Stimulated activated CD4-positive, alpha-beta T cell treated with anti-CD3 and anti-CD28 coated beads, Interleukin-2, amount 100 ng/mL, for 24 hours (primary cell): ENCODE results near the gene NMB.
"Not testable (repeated sequence)": the region's sequence is repeated elsewhere in the genome, so short reads cannot be mapped to it uniquely, and the experiment has no call there.

Experiments
- DNase-seq, 2 donors: peaks; one replicate each; pipeline ENCODE4 v3.0.0-alpha.2; 2020

Gene NMB

DNA sequence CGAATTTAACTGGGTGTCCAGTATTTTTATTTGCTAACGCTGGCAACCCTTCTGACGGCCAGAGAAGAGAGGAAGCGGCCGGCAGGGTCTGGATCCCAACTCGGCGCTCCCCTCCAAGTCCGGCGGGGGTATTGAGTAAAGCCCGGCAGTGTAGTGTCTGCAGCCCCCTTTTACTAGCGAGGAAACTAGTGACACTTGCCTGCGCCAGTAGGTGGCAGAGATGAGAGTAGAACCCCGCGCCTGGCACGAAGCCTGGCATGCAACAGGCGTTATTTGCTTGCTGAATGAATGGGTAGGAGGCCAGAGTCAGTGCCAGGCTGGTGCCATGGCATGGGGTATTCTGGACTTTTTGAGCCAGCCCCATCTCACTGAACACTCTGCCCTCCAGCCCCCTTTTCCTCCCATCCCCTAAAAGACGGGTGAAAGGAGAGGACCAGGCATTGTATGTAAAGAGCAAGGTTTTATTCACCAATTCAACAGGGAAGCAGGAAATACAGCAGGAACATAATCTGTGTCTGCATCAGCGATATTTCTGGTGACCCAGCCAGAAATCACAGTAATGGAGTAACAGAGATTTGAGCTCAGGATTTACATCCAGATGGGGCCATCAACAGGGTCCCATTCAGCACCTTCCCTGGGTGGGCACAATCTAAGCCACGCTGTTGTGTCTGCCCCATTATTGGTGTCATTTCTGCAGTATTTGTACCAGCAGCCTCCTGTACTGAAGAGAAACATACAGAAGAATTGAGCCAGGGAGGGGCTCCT lies 3.1 kb downstream of the NMB start:
- peak; percentile 77 to 79 for DNase-seq

DNA sequence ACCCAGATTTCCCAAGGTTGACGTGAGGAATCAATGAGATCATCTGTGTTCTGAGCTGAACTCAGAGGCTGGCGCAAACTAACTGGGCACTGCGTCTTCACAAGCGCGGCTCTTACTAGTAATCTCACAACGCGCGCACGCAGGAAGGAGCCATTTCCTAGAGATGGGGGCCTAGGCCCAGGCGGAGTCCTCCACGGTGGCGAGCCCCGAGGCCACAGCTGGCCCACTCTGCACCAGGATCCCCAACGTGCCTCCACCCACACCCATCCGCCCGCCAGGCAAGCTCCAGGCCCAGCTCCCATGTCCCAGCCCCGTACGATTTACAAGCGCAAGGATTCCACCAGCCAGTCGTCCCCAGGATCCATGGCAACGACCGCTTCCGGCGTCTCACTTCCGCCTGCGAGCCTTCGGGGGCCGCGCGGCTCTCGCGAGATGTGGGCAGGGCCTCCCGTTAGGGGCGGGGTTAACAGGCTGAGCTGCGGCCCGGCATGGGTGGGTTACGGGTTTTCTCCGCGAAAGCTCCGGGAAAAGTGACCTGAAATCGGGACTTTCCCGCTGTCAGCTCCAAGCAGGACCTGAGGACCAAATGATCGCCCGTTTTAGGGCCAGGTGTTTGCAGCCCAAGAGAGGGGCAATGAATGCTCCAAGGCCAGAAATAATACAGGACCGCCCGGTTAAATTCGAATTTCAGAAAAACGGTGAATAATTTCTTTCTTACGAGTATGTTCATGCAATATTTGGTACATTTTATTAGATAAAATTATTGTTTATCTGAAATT lies 3.9 kb downstream of the NMB start, which contains the start of gene WDR73:
WDR73 (minus strand) TSS at position 374 of the 779 bp plus-strand sequence; CDS start at position 365, 9 bp downstream.
- peak; percentile 98 to 99 for DNase-seq

DNA sequence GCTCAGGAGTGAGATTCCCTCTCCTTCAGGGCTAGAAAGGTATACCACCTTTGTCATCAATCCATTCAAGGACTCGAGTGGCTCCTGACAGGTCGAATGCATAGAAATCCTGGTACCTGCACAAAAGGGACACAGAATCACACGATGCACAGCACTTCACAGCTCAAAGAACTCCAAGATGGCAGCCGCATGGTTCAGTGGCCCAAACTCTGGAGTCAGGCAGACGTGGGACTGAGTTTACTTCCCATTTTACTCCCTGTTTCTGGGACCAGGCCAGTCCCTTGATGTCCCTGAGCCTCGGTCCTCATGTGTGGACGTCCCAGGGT lies 4.5 kb downstream of the NMB start:
- DNase-seq, result no peak

DNA sequence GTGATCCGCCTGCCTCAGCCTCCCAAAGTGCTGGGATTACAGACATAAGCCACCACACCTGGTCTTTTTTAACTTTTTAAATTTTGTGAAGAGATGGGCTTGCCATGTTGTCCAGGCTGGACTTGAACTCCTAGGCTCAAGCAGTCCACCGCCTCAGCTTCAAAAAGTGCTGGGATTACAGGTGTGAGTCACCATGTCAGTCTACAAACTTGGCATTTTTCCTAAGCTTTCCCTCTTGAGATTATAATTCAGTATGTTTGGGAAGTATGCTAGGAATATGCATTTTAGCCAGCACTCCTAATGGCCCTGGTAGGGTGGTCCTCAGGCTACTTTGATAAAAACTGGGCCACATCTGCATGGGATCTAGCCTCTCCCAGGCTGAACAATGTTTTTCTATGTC lies 8.3 kb downstream of the NMB start:
- no peak for DNase-seq

DNA sequence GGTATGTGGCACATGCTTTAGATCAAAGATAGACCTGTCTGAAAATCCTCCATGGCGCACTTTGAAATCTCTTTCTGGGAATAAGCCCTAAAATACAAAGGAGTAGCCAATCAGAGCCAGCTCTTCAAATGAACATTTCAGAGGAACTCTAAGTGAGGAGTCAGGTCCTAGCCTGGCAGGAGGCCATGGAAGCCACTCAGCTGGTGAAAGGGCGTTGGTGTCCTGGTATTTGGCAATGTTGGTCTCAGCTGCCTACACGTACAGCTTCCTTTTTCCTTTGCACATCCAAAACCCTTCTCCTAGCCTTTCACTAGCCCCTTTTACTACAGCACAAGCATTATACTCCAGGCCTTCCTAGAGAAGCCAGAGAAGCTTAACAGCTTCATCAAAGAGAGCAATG lies 9.5 kb downstream of the NMB start:
- DNase-seq, result no peak

DNA sequence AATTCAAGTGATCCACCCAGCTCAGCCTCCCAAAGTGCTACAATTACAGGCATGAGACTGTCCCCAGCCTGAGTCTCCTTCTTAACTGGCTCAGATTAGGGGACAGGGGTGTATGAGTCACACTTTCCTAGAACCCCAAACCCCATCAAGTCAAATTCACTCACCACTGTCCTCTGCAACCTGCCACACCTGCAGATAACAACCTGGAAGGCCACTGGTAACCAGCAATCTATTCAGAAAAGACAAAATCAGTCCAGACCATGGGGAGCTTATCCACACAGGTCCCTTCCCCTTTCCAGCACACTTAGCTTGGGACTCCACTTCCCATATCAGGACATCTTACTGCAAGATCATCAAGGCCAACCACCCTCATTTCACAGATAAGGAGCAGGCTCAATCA lies 10.3 kb downstream of the NMB start:
- DNase-seq, result no peak

DNA sequence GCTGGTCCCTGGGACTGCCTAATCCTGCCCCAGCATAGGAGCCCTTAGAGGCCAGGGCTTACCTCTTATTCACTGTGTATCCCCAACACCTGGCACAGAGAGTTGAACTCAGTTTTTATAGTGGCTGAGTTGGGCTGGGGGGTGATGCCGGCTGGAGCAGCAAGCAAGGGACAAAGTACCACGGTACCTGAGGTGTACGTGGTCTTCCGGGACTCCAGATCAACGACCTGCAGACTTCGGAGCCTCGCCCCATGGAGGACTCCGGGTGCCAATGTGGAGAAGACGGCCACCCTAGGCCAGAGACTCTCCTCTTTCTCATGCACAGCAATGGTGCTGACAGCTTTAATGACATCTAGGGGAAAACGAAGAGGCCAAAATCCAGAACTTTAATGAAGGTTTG lies 12.0 kb downstream of the NMB start:
- DNase-seq, result no peak

DNA sequence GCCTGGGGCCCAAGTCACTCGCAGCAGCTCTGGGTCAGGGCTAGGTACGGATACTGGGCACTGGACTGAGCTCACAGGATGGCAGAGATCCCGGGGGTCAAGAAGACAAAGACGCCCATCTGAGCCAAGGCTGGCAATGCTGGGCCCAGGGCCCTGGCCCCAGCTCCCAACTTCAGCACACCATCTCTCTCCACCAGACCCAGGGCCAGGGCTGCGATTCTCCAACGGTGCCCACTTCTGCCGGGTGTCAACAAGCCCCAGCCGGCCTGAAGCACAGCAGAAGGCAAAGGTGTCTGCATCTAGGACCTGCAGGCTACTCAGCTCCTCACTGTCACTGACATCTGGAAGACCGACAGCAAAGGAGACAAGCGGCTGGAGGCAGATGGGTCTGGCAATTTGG lies 12.5 kb downstream of the NMB start:
- no peak for DNase-seq

DNA sequence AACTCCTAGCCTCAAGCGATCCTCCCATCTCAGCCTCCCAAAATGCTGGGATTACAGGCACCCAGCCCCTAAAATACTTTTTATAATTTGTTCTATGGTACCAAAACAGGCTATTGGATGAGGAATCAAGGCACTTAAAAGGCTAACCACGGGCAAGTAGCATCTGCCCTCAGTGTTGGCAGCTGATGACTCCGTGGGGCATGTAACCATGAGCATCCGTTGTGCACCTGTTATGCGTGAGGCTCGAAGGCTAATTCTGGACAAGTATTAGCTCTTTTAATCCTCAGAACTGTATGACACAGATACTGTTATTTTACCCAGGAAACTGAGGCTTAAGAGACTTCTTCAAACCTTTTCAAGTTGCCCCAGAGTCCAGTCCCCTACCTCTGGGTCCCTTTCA lies 14.2 kb downstream of the NMB start:
- no peak for DNase-seq

DNA sequence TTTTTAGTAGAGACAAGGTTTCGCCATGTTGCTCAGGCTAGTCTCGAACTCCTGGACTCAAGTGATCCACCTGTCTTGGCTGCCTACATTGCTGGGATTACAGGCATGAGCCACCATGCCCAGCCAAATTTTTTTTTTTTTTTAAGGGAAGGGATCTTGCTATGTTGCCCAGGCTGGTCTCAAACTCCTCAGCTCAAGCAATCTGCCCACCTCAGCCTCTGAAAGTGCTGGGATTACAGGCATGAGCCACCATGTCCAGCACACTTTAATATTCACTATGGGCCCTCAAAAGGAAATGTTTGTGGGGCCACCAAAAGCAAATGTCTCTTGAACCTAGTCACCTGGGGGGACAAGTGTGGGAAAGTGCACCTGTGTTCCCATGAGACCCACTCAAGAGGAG lies 15.4 kb downstream of the NMB start:
- DNase-seq, result not testable (repeated sequence)

DNA sequence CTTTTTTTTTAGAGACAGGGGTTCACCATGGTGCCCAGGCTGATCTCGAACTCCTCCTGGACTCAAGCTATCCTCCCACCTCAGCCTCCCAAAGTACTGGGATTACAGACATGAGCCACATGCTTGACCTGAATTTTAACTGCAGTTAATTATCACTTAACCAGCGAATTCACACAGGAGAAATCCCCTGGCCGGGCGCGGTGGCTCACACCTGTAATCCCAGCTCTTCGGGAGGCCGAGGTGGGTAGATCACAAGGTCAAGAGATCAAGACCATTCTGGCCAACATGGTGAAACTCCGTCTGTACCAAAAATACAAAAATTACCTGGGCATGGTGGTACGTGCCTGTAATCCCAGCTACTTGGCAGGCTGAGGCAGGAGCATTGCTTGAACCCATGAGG lies 16.1 kb downstream of the NMB start:
- DNase-seq, result not testable (repeated sequence)

DNA sequence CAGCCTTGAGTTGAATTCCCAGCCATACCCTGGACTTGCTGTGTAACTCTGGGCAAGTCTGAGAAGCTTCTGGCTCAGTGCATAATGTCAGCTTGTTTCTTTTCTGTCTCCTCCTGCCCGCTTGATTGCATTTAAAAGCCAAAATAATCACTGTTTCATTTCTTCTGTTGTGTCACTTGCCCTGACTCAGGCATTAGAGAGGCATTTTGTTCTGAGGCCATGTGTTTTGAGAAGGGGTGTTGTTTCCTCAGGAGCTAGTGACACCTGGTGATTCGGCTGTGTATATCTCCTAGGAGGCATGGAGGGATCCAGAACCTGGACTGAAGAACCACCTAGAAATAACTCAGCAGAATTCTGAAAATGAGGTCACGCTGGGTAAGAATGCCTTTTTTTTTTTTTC lies 19.9 kb downstream of the NMB start:
- no peak for DNase-seq

DNA sequence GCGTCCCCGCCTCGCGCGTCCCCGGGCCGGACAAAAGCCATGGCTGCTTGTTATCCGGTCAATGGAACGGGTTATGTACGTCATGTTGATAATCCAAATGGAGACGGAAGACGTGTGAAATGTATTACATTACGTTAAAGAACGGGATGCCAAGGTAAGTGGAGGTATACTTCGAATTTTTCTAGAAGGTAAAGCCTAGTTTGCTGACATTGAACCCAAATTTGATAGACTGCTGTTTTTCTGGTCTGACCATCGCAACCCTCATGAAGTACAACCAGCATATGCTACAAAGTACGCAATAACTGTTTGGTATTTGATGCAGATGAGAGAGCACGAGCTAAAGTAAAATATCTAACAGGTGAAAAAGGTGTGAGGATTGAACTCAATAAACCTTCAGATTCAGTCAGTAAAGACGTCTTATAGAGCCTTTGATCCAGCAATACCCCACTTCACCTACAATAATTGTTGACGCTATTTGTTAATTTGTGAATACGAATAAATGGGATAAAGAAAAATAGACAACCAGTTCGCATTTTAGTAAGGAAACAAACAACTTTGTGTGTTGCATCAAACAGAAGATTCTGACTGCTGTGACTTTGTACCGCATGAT lies 23.7 kb downstream of the NMB start:
- no peak for DNase-seq

DNA sequence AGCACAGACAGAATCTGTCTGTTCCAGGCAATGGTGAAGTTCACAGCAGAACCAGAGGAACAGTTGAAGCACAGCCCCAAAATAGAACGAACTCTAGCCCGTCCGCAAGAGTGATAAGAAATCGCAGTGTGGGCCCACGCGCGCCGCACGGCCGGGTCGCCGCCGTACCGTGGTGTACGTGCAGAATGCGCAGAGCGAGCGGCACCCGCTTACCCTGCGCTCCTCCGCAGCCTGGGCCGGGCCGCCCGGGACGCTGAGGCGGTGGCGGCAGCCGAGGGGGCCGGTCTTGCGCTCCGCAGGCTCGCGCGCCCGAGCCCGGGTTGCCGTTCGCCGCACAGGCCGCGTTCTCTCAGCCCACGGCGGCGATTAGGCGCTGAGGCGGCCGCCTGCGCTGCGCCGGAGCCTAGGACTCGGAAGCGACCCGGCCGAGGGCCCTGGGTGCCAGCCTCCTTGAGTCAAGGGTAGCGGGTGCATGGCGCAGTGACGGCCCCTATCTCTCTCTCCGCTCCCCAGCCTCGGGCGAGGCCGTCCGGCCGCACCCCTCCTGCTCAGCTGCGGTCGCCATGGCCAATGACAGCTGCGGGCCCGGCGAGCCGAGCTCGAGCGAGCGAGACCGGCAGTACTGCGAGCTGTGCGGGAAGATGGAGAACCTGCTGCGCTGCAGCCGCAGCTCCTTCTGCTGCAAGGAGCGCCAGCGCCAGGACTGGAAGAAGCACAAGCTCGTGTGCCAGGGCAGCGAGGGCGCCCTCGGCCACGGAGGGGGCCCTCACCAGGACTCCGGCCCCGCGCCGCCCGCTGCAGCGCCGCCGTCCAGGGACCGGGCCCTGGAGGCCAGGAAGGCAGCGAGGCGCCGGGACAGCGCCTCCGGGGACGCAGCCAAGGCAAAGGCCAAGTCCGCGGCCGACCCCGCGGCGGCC lies 24.4 kb downstream of the NMB start:
- DNase-seq, result peak; percentile 76 to 78

DNA sequence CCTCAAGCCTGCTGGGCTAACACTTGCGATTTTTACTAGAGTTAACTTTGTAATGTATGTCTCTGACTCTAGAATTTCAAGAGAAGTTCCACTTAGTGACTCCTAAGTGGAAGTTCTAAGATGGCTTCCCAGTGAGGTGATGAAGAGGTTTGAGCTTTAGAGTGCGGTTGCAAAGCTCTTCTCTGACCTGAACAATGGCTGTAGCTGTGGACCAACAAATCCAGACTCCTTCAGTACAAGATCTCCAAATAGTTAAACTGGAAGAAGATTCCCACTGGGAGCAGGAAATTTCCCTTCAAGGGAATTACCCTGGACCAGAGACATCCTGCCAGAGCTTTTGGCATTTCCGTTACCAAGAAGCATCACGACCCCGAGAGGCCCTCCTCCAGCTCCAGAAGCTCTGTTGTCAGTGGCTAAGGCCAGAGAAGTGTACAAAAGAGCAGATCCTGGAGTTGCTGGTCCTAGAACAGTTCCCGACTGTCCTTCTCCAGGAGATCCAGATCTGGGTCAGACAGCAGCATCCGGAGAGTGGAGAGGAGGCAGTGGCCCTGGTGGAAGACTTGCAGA lies 26.2 kb downstream of the NMB start:
- no peak for DNase-seq

DNA sequence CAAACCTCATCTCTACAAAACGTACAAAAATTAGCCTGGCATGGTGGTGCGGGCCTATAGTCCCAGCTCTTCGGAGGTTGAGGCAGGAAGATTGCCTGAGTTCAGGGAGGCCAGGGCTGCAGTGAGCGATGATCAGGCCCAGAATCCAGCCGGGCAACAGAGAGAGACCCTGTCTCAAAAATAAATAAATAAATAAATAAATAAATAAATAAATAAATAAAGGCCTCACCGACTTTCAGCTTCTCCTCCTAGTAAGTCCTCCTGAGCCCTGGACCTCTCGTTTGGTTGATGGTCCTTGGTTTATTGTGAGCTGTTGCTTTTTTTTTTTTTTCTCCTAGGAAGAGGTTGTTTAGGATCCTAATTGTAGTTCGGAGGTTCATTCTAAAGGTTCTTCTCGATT lies 29.0 kb downstream of the NMB start:
- no peak for DNase-seq

DNA sequence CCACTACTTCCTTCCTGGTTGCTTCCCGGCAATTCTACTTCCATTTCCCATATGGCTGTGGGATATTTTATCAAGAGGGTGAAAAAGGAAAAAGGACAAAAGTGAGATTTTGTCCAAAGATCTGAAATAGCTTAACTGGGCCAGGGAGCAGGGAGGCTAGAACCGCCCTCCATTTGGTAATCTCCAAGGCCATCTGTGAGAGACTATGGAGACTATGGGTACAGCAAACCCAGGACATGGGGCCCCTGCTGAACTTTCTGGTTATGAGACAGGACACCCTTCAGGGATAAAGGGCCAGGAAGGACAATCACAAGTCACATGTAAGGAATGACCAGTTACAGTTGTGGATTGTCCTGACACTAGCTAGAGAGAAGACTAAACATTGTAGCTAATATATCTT lies 32.9 kb downstream of the NMB start:
- no peak for DNase-seq

DNA sequence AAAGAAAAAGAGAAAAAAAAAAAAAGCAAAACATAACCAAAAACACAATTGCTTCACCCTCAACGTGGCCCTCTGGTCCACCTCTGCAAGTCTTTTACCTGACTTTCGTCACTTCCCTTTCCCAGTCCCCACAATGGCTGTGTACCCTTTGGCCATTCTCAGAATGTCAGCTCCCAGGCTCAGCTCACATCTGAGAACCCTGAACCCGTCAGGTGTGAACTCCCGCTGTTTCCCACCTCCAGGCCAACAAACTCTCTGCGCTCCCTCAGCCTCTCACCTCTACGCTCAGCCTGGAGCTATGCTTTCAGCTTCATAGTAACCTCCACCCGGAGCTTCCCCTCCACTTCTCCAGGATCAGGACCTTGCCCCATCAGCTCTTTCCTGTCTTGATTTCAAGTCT lies 33.6 kb downstream of the NMB start:
- DNase-seq, result no peak

DNA sequence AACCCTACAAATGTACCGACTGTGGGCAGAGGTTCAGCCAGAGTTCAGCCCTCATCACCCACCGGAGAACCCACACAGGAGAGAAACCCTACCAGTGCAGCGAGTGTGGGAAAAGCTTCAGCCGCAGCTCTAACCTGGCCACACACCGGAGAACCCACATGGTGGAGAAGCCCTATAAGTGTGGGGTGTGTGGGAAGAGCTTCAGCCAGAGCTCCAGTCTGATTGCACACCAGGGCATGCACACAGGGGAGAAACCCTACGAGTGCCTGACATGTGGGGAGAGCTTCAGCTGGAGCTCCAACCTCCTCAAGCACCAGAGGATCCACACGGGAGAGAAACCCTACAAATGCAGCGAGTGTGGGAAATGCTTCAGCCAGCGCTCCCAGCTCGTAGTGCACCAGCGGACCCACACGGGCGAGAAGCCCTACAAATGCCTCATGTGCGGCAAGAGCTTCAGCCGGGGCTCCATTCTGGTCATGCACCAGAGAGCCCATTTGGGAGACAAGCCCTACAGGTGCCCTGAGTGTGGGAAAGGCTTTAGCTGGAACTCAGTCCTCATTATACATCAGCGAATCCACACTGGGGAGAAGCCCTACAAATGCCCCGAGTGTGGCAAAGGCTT lies 36.5 kb downstream of the NMB start:
- no peak for DNase-seq

DNA sequence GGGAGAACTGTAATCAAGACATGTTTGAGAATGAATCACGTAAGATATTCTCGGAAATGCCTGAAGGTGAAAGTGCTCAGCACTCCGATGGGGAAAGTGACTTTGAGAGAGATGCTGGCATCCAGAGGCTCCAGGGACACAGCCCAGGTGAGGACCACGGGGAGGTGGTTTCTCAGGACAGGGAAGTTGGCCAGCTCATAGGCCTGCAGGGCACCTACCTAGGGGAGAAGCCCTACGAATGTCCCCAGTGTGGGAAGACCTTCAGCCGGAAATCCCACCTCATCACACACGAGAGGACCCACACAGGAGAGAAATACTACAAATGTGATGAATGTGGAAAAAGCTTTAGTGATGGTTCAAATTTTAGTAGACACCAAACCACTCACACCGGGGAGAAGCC lies 37.4 kb downstream of the NMB start:
- DNase-seq, result no peak

DNA sequence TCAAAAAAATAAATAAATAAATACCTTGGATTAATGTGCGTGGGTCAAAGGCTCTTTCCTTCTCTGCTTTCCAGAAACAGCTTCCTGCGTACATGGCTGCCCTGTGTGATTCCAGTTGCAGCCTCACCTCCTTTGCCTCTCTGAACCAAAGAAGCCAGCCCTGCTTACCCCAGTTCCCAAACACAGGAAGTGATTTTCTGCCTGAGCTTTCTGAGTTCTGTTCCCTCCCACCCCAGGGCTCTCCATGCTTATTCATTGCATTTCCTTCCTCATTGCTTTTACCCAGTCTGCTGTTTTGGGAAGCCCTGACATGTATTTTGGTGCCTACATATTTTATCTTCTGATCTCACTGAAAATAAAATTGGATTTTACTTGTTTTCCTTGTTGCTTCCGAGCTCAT lies 41.8 kb downstream of the NMB start:
- no peak for DNase-seq

DNA sequence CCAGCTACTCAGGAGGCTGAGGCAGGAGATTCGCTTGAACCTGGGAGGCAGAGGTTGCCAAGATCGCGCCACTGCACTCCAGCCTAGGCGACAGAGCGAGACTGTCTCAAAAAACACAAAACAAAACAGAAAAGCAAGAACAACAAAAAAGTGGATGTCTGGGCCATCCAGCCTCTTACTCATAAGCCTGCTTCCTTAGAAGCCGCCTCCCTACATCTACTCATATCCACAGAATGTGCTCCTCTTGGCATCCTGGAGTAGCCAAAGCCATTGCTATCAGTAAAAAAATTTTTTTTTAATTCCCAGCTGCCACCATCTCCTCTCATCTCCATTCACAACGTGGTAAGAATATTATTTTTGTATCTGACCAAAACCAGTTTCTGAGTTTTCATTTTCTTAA lies 46.4 kb downstream of the NMB start:
- DNase-seq, result no peak
